Measurements from ENCODE around the gene MLH3. TPM values are rescaled to one million over a fixed set of nuclear protein-coding genes. Genes with fewer than 3 reads are reported as not detected.

MLH3 gene
- total RNA-seq, 1 donor from 2014 or later: 18.2 TPM

- intact Hi-C loops (cut with micrococcal nuclease): no loop called here
- Histone ChIP-seq H3K4me1 (peaks cover 32% of the 10 kb centered on the region), H3K27me3 (ENCODE audit: low read depth) (no peaks in the 10 kb centered on the region), H3K9me3 (replicated peaks) (no peaks in the 10 kb centered on the region), H3K27ac (replicated peaks) (peak overlapping the region; percentile 52), H3K4me3 (no peak overlapping the region), H3K36me3 (no peaks in the 10 kb centered on the region)
- no peak for TF ChIP-seq CTCF (IDR thresholded peaks at IDR 0.05; ENCODE audit: borderline replicate concordance)
- no peak for DNase-seq
Measured at GRCh38 chr14:74964787-74965485, 86.3 kb downstream of the MLH3 start.

Other genes starting within 250 kb of the MLH3 start
- gene PROX2, start 175.3 kb downstream of the MLH3 start, total RNA-seq: not detected
- gene DLST, start 169.6 kb downstream of the MLH3 start, total RNA-seq: 230 TPM
- 20.5 TPM for gene RPS6KL1, start 128.2 kb downstream of the MLH3 start, total RNA-seq
- 4.2 TPM for gene PGF, start 95.9 kb downstream of the MLH3 start, total RNA-seq
- gene EIF2B2, start 48.5 kb downstream of the MLH3 start, total RNA-seq: 31.5 TPM
- 14.0 TPM for gene ACYP1, start 12.6 kb upstream of the MLH3 start, total RNA-seq
- gene ZC2HC1C, start 18.2 kb upstream of the MLH3 start, total RNA-seq: 10.5 TPM
- 123 TPM for gene NEK9, start 75.6 kb upstream of the MLH3 start, total RNA-seq
- gene TMED10, start 125.1 kb upstream of the MLH3 start, total RNA-seq: 278 TPM
- 9.7 TPM for gene FOS, start 227.4 kb upstream of the MLH3 start, total RNA-seq